Bone marrow (tissue), 2 donors: ENCODE measurements around the gene PGAM2.
A peak's percentile ranks its signal among the peaks of the same experiment; 100 is the strongest.

Experiments
- DNase-seq, 2 donors: peaks; one replicate each; lab custom pipeline; 2025; lab: John Stamatoyannopoulos, UW

The PGAM2 gene

GRCh38 chr7:44082541-44083207 is 17.3 kb upstream of the PGAM2 start:
- DNase-seq = peak; percentile 98 to 99

GRCh38 chr7:44081266-44081748 is 15.9 kb upstream of the PGAM2 start:
- DNase-seq = no peak

GRCh38 chr7:44080686-44081265 is 15.4 kb upstream of the PGAM2 start:
- DNase-seq = no peak

- DNase-seq = no peak
Measured at GRCh38 chr7:44080118-44080517, 14.8 kb upstream of the PGAM2 start.

- DNase-seq = no peak
Measured at GRCh38 chr7:44079331-44080021, 14.1 kb upstream of the PGAM2 start.

- no peak for DNase-seq
Measured at GRCh38 chr7:44078521-44078920, 13.2 kb upstream of the PGAM2 start.

GRCh38 chr7:44077681-44078091 is 12.3 kb upstream of the PGAM2 start:
- DNase-seq = no peak

GRCh38 chr7:44077061-44077460 is 11.7 kb upstream of the PGAM2 start:
- DNase-seq = no peak

GRCh38 chr7:44076101-44076895 is 10.9 kb upstream of the PGAM2 start:
- DNase-seq = no peak

GRCh38 chr7:44075296-44076075 is 10.1 kb upstream of the PGAM2 start:
- no peak for DNase-seq

- DNase-seq = no peak
Measured at GRCh38 chr7:44074349-44074695, 9.0 kb upstream of the PGAM2 start.

GRCh38 chr7:44073664-44074348 is 8.4 kb upstream of the PGAM2 start:
- DNase-seq = peak; percentile 59 to 72

GRCh38 chr7:44072364-44073231 is 7.2 kb upstream of the PGAM2 start:
- peak; percentile 35 to 37 for DNase-seq

- DNase-seq = no peak
Measured at GRCh38 chr7:44071726-44072363, 6.5 kb upstream of the PGAM2 start.

- DNase-seq = no peak
Measured at GRCh38 chr7:44068054-44068453, 2.7 kb upstream of the PGAM2 start.

- no peak for DNase-seq
Measured at GRCh38 chr7:44067064-44067951, 1.9 kb upstream of the PGAM2 start.

- no peak for DNase-seq
Measured at GRCh38 chr7:44066494-44067063, 1.2 kb upstream of the PGAM2 start.

GRCh38 chr7:44066111-44066460 is 719 bp upstream of the PGAM2 start:
- no peak for DNase-seq
